Uterine smooth muscle cell (primary cell): Measurements from ENCODE around the gene UGT2B15. TPM values are rescaled to one million over a fixed set of nuclear protein-coding genes. Genes with fewer than 3 reads are reported as not detected.

ENCODE experiments used
- total RNA-seq: library from RNA; depleted of rRNA; stranded (reverse); fragments of >200 nt; gene quantifications from 2 replicates; pipeline ENCODE4 v1.2.3, GENCODE V29; 2014

Gene UGT2B15
- not detected in 2 replicates for total RNA-seq

GRCh38 chr4:68670479-68670939 lies at the start of gene UGT2B15:
Gene UGT2B15, minus strand, starts transcription at chr4:68670652. Its CDS starts 34 bp downstream, at chr4:68670618.

Other genes starting within 250 kb of the UGT2B15 start
- gene TMPRSS11E, start 223.2 kb downstream of the UGT2B15 start, total RNA-seq, result 0.12 TPM in 1 of 2 replicates, not detected in the other
- not detected in 2 replicates for gene UGT2B17, start 94.3 kb downstream of the UGT2B15 start, total RNA-seq
- not detected in 2 replicates for gene UGT2B10, start 145.3 kb upstream of the UGT2B15 start, total RNA-seq